ENCODE measurements around the gene CDC42BPB. TPM values are rescaled to one million over a fixed set of nuclear protein-coding genes. Genes with fewer than 3 reads are reported as not detected.
"Not testable (repeated sequence)": the region's sequence is repeated elsewhere in the genome, so short reads cannot be mapped to it uniquely, and the experiment has no call there.

The CDC42BPB gene
- total RNA-seq, 1 experiment from 2014 or later = 84.4 TPM

- no peak for TF ChIP-seq CTCF (IDR thresholded peaks at IDR 0.05)
Observed at GRCh38 chr14:102927878-102928411, 129.4 kb downstream of the CDC42BPB start (continued).

GRCh38 chr14:102927346-102927877, 129.9 kb downstream of the CDC42BPB start:
- intact Hi-C loops (cut with micrococcal nuclease; ENCODE audit: unreplicated experiment) = no loop called here
- ChIA-PET POLR2A (no interaction called here), CTCF (no interaction called here)

GRCh38 chr14:102926840-102927239, 130.5 kb downstream of the CDC42BPB start:
- H3K4me3 ChIP-seq (ENCODE audit: low read depth in 2 of 2, low read length in 2 of 2); ATAC-seq; BruUV-seq (replicated peaks); H3K27me3 ChIP-seq (ENCODE audit: control insufficient read depth, insufficient read depth, low read length); H3K27ac ChIP-seq (ENCODE audit: low read length); CTCF ChIA-PET; POLR2A ChIA-PET; in situ Hi-C loops (cut with HindIII; ENCODE audit: low pct_unique_long_range_greater_than_20kb, low sequenced_read_pairs); H3K4me1 ChIP-seq (ENCODE audit: control insufficient read depth, insufficient read depth, low read length); intact Hi-C loops (cut with micrococcal nuclease; ENCODE audit: unreplicated experiment); H3K36me3 ChIP-seq (ENCODE audit: control insufficient read depth, insufficient read depth, low read length); DNase-seq (ENCODE audit: low read depth, low spot score); H3K9me3 ChIP-seq (ENCODE audit: control insufficient read depth, insufficient read depth, low read depth, low read length): not testable (repeated sequence)

More at GRCh38 chr14:102927346-102927877, 129.9 kb downstream of the CDC42BPB start:
- no TSS peak for BruUV-seq (replicated peaks)
- H3K27me3 ChIP-seq (ENCODE audit: control insufficient read depth, insufficient read depth, low read length) = no peaks in the 10 kb centered on the region
- no peak overlapping the region for H3K27ac ChIP-seq (ENCODE audit: low read length)
- H3K36me3 ChIP-seq (ENCODE audit: control insufficient read depth, insufficient read depth, low read length) = no peaks in the 10 kb centered on the region
- TF ChIP-seq POLR2AphosphoS5 (IDR thresholded peaks at IDR 0.05; ENCODE audit: low read depth, low read length) = no peak
- no peak for TF ChIP-seq CTCF (IDR thresholded peaks at IDR 0.05)
- TF ChIP-seq TCF7L2 (IDR thresholded peaks at IDR 0.05; ENCODE audit: low read depth, low read length) = no peak
- TF ChIP-seq SIN3A (IDR thresholded peaks at IDR 0.05; ENCODE audit: borderline replicate concordance, insufficient read depth, low read depth, low read length) = no peak
- no peak for TF ChIP-seq REST (IDR thresholded peaks at IDR 0.05; ENCODE audit: insufficient read depth in 1 of 2, low read depth in 2 of 2, low read length in 1 of 2)
- H3K4me1 ChIP-seq (ENCODE audit: control insufficient read depth, insufficient read depth, low read length) = peaks cover 2% of the 10 kb centered on the region; the same call in 1 of the 2 replicates
- ATAC-seq (no peak), DNase-seq (ENCODE audit: low read depth, low spot score) (no peak)
- in situ Hi-C loops (cut with HindIII; ENCODE audit: low pct_unique_long_range_greater_than_20kb, low sequenced_read_pairs) = no loop called here
- H3K4me3 ChIP-seq (ENCODE audit: low read depth in 2 of 2, low read length in 2 of 2) = no peak overlapping the region
- no peaks in the 10 kb centered on the region for H3K9me3 ChIP-seq (ENCODE audit: control insufficient read depth, insufficient read depth, low read depth, low read length)

Data from Panc1 (cell line).